Right renal cortex interstitium (tissue), 3 donors: ENCODE results near the gene TMEM132C. TPM values are rescaled to one million over a fixed set of nuclear protein-coding genes. Genes with fewer than 3 reads are reported as not detected.

ENCODE experiments used
- DNase-seq, 3 donors: peaks; one replicate each; pipeline ENCODE4 v3.0.0-alpha.2; 2013; ENCODE audit warnings: low read depth in 3 of 3, low spot score in 2 of 3
- polyA plus RNA-seq, 3 donors: library from polyadenylated mRNA; unstranded; fragments of 120-200 nt; gene quantifications; one replicate each; pipeline ENCODE4 v1.2.1, GENCODE V29; 2013; ENCODE audit not compliant: insufficient read length in 3 of 3

TMEM132C gene
- polyA plus RNA-seq, 3 donors = 1.8 to 3.1 (median 3.0) TPM

DNA sequence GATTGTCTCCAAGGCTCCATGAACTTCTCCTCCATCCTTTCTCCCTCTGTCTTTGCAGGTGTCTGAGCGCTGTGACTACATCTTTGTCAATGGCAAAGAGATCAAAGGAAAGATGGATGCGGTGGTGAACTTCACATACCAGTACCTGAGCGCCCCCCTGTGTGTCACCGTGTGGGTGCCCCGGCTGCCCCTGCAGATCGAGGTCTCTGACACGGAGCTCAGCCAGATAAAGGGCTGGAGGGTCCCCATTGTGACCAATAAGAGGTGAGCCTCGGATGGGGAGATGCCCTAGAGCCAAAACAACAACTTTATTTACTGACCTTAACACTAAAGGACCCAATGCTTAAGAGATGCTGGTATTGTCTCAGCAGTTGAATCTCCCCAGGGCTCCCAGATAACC is 426.8 kb downstream of the TMEM132C start:
- no peak for DNase-seq

DNA sequence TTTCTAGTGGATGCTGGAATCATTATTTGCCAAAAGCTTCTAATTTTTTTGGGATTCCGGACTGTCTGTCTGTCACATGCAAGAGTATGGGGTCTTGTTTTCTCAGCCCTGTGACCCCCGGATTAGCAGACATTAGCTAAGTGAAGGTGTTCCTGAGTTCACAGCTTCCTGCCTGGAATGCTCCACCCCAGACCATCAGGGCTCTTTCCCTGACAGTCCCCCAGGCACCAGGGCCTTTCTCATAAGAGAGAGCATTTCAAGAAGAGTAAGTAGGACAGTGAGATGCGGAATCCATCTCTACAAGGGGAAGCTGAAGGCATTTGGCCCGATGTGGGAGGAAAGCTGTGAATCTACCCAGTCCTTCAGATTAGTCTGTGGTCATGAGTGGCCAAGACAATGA is 427.5 kb downstream of the TMEM132C start:
- DNase-seq = no peak

DNA sequence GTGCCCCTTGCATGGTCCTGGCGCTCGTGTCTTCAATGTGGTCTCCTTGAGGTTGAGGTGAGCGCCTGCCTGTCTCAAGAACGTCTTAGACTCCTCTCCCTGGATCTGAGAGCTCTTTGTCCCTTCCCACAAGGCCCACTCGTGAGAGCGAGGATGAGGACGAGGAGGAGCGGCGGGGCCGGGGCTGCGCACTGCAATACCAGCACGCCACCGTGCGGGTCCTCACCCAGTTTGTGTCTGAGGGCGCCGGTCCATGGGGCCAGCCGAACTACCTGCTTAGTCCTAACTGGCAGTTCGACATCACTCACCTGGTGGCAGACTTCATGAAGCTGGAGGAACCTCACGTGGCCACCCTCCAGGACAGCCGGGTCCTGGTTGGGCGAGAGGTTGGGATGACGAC is 428.7 kb downstream of the TMEM132C start:
- DNase-seq = no peak

DNA sequence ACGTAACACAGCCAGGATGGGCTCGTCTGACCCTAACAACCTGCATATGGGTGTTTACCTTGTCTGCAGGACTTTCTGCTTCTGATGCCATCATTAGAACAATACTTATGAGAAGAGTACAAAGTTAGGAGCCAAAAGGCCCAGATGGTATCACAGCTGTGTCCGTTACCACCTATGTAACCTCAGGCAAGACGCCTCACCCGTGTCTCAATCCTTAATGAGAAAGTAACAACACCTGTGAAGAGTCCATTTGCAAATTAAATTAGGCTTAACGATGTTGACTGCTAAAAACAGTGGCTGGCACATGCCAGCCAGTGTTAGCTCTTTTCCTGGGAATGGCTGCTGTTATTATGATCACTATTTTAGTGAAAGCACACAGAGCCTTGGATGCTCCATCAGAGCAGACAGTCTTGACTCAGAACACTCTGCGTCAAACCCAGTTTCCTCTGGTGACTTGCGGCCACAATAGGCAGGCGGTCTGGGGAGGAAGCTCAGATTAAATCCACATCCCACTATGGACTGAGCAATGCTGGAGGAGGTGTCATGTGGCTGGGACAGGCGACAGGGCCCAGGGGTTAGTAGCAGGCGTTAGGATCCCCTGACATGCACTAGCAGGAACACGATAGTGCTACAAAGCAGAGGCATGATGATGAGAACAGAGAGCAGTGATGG is 431.5 kb downstream of the TMEM132C start:
- DNase-seq = no peak

DNA sequence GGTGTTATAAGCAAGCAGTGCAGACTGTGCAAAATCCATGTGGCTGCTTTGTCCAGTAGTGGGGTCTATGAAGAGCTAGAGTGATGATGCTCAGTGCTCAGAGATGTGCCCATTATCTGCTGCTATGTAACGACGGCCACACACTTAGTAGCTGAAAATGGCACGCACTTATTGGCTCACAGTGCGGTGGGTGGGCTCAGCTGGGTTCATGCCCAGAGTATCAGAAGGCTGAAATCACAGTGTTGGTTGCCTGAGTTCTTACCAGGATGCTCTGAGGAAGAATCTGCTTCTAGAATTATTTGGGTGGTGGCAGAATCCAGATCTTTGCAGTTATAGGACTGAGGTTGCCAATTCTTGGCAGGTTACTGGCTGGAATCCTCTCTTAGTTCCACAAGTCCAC is 432.1 kb downstream of the TMEM132C start:
- no peak for DNase-seq

DNA sequence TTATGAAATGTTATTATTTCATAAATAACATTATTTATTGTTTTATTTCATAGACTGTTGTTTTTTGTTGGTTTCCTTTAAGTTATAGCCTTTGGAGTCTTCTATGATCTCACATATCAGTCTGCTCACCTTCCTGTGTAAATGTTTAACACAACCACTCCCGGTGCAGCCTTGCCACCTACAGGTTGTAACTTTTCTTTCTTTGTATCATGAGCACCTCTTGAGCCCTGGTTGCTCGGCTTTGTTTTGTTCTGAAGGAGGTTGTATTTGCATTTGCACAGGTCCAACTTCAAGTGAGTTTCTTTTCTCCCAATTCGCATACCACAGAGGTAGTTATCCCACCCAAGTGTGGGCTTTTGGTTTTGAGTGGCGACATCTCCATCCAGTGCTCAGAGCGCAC is 435.4 kb downstream of the TMEM132C start:
- DNase-seq = no peak

DNA sequence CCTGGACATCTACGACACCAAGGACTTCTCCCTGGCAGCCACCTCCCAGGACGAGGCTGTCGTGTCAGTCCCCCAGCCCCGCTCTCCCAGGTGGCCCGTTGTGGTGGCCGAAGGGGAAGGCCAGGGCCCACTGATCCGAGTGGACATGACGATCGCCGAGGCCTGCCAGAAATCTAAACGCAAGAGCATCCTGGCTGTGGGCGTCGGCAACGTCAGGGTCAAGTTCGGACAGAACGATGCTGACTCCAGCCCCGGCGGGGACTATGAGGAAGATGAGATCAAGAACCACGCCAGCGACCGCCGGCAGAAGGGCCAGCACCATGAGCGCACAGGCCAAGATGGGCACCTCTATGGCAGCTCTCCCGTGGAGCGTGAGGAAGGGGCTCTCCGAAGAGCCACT is 438.2 kb downstream of the TMEM132C start:
- no peak for DNase-seq

DNA sequence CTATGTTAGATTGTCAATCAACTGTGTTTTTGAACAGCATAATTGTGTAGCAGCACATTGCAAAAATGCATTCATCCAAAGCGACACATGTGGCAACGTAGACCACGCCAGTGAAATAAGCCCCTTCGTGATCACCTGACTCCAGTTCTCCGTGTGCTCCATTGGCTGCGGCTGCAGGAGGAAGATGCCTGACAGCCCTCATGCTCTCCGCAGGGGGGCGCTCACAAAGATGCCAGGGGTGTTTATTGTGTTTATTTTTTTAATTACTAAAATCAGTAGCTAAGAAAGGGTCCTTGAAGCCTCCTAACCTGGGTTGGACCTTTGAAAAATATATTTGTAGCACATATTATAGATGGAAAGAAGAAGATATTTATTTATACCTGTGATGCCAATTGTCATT is 440.5 kb downstream of the TMEM132C start:
- DNase-seq = no peak

DNA sequence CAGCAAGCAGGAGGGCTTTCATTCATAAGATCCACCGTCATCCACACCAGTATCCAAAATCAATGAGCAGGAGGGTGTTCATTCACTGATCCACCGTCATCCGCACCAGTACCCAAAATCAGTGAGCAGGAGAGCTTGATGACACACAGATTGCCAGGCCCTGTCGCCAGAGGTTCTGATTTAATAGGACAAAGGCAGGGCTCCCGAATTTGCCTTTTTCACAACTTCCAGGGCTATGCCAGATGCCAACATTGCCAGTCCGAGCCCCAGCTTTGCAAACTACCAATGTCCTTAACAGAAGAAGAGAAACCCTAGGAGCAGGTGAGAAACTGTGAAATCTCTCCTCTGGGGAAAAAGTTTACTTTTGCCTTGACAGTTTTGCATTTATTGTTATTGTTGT is 441.8 kb downstream of the TMEM132C start:
- no peak for DNase-seq

DNA sequence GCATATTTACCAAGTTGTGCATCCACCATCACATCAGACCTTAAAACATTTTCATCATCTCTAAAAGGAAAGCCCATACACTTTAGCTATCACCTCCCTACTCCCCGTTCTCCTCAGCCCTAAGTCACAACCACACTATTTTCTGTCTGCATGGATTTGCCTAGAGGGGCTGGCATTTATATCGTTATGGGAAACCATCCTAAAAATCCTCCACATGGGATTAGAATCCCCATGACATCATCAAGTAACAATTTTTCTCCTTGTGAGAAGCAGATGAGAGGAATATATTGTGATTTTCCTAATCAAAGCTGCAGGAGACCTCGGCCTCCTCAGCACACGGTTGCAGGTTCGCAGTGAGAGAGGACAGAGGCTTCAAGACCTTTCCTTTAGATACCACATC is 442.7 kb downstream of the TMEM132C start:
- no peak for DNase-seq

DNA sequence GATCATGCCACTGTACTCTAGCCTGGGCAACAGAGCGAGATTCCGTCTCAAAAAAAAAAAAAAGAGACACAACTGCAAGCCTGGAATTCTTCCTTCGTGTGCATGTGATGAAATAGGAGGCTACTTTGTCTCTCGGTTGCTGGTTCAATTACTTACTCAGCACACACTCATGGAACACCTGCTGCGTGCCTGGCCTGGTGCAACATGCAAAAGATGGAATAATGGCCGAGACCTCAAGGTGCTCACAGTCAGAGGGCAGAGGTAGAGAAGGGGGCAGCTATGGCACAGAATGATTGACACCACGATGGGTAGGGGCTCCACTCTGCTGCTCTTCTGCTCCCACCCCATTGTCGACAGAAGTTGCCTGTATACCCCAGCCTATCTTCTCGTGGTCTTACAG is 444.5 kb downstream of the TMEM132C start:
- DNase-seq = no peak

DNA sequence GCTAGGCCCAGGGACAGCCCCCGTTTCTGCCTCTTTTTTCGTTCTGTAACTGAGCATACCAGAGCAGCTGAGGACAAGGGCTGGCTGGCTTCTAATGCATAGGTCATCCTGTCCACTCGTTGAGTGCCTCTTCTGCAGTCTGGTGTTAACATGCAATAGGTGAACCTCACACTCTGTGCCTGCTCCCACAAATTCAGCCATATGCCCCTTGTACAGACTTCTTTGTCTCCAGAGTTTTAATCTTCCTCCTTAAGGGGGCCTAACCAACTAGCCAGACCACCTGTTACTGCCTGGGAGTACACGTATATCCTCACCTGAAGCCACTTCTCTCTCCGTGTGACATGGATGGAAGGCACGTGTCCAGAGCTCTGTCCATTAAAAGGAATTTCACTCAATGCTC is 445.7 kb downstream of the TMEM132C start:
- no peak for DNase-seq

DNA sequence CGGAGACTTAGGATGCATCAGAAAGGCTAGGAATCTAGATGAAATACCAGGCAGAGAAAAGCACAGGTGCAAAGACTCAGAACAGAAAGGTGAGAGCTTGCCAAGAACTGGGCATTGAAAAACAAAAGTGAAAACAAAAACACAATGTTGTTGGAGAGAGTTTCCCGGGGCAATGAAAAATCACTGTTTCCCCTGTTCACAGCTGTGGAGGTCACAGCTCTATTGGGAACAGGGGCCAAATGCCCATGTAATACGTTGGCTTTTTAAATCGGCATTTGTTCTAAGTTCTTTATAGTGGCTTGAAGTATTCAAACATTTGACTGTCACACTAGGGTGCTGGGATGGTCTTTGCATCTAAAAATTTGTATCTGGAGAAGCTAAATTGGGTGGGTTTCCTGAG is 448.5 kb downstream of the TMEM132C start:
- no peak for DNase-seq

DNA sequence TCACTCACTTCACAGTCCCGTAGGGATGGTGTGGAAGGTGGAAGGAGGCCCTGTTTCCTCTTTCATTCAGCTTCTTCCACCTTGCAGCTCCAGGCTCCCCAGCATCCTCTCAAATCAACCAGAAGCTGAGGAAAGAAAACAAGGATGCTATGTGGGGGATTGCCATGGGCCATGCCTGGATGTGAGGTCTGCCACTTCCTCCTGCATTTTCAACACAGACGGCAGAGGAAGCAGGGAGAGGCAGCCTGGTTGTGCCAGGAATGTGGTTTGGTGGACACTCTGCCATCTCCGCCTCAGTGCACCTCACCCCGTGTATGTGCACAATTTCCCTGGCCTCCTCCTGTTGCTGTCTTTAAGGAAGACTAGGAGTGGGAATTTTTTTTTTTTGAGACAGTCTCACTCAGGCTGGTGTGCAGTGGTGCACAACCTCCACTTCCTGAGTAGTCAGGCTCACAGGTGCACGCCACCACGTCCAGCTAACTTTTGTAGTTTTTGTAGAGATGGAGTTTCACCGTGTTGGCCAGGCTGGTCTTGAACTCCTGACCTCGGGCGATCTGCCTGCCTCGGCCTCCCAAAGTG is 457.6 kb downstream of the TMEM132C start:
- no peak for DNase-seq

DNA sequence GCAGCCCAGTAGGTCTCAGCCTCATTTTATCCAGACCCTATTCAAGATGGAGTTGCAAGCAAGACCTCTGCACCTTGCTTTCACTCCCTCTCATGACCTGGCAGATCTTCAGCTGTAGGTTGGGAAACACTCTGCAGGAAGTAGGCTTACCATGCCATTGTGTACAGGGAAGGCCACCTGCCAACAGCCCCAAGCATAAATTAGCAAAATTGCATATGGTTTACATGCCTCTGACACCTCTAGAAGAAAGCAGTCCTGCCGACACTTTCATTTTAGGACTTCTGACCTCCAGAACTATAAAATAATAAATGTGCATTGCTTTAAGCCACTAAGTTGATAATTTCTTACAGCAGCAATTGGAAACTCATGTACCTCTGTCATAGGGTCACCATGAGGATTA is 459.9 kb downstream of the TMEM132C start:
- no peak for DNase-seq

DNA sequence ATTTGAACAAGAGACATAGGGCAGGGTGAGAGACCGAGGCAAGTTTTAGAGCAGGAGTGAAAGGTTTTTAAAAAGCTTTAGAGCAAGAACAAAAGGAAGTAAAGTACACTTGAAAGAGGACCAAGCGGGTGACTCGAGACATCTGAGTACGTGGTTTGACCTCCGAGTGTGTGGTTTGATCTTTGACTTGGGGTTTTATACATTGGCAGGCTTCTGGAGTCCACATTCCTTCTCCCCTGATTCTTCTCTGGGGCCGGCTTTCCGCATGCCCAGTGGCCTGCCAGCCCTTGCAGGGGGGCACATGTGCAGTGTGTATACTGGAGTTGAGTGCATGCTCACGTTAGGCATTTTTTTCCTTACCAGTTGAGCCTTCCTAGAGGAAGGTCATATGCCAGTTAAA is 460.5 kb downstream of the TMEM132C start:
- no peak for DNase-seq

DNA sequence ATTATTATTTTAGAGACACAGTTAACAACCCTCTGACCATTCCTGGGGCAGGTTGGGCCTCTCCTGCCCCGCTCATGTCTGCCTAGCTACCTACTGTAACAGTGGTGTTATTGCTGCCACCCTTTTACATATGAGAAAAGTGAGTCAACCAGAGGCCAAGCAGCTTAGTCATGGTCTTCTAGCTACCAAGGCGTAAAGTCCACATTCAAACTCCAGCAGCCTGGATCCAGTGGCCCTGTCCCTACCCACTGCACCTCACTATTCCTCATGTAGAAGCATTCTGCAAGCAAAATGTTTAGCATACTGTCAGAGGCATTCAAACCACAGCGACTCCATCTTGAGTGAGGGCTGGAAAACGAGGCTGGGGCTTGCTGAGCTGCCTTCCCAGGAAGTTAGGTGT is 461.0 kb downstream of the TMEM132C start:
- no peak for DNase-seq

DNA sequence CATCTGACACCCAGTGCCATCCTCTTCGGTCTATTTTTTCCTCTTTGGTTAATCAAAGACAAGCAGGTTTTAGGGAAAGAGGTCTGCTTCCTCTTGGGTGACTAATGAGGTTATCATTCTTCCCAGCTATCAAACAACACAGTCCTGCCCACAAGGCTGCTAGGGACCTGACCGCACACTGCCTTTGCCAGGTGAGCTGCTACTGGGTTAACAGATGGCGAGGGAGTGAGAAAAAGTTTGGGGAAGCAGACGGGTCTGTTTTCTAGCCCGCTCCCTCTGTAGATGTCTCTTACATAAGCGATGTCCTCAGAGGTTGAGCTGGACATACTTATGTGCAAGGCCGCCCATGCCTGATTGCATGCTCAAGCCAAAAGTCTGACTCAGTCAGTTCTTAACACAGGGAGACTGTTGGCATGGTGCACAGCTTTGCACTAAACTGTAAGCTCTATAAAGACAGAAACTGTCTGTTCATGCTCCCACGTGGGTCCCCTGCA is 462.7 kb downstream of the TMEM132C start:
- DNase-seq = no peak

DNA sequence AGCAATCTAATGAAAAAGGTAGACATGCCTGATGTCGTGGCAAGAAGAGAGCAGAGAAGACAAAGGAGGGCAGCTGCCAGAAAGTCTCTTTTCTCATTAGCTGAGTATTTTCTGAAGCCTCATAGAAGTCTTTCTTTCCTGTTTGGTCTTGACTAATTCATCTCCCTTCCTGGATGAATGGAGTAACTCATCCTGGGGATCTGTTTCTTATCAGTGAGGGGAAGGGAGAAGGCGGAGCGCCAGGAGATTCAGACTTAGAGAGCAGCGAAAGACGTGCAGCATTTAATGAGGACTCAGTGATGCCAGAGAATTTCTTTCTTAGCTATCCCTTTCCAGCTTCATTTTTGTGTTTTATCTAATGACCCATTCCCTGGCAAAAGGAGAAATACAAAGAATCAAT is 467.4 kb downstream of the TMEM132C start:
- no peak for DNase-seq

DNA sequence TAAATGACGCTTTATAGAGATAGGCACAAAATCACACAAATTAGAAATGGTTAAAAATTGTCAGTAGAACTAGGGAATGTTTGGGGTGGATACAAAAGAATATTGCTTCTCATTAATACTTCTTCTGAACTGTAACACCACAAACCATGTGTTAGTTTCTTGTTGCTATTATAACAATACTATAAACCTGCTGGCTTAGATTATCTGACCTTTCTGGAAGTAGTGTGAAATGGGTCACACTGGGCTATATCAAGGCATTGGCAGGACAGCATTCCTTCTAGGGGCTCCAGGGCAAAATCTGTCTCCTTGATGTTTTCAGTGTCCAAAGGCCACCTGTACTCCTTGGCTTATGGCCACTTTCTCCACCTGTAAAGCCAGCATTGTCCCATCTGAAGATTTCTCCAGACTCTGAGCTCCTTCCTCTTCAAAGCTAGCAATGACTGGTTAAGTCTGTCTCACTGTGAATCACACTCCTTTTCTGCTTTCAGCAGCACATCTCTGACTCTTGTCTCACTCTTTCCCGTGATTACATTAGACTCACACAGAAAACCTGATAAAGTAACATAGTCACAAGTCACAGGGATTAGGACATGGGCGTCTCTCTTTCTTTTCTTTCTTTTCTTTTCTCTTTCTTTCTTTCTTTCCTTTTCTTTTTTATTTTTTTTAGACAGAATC is 470.5 kb downstream of the TMEM132C start:
- DNase-seq = no peak

DNA sequence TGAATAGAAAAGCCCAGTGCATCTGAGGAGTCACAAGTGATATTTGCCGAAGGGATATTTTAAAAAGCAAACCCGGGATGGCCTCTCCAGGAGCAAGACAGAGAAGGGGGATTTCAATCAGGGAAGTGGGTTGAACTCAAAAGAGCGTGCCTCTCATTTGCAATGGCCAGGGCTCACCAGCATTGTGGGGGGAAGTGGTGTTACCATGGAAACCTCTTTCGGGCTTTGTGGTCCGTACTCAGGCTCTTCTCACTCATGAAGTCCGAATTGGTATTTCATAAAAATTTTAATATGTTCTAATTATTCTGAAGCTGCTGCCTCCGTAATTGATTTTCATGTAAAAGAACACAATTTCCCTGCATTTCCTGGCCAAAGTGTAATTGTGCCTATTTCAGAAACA is 476.9 kb downstream of the TMEM132C start:
- no peak for DNase-seq
